ENCODE results near the gene PDAP1. TPM values are rescaled to one million over a fixed set of nuclear protein-coding genes. Genes with fewer than 3 reads are reported as not detected.
A peak's percentile ranks its signal among the peaks of the same experiment; 100 is the strongest.

The PDAP1 gene
- total and polyA plus RNA-seq, 9 of the 15 experiments (the other 6 are each of a cell fraction or from before 2014, with no cell fraction given) = 10.2 to 315 (median 129) TPM

DNA sequence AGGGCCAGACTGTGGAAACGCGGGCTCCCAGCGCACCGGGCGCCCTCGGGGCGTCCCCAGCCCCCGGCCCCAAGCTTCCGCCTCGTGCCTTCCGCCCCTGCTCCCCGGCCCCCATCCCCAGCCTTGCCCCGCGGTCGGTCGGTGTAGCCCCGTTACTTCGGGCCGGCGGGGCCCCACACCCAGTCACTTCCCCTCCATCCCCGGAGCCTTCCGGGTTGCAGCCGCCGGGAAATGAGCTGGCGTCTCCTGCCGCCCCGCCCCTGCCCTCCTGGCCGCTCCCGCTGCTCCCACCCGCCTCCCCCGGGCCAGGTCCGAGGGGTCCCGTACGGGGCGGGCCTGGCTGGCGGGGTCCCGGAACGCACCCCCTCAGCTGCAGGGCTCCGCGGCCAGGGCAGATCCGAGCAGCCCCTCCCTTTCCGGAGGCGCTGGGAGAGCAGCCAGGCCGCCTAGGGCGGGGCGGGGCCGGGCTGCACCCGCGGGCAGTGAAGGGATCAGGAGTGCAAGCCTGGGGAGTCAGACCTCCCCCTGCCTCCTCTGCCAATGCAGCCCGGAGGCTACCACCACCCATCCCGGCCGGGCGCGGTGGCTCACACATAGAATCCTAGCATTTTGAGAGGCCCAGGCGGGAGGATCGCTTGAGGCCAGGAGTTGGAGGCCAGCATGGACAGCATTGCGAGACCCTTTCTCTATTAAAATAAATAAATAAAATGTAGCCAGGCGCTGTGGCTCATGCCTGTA lies 33.2 kb downstream of the PDAP1 start (continued):
- TF ChIP-seq, protein P1, sequence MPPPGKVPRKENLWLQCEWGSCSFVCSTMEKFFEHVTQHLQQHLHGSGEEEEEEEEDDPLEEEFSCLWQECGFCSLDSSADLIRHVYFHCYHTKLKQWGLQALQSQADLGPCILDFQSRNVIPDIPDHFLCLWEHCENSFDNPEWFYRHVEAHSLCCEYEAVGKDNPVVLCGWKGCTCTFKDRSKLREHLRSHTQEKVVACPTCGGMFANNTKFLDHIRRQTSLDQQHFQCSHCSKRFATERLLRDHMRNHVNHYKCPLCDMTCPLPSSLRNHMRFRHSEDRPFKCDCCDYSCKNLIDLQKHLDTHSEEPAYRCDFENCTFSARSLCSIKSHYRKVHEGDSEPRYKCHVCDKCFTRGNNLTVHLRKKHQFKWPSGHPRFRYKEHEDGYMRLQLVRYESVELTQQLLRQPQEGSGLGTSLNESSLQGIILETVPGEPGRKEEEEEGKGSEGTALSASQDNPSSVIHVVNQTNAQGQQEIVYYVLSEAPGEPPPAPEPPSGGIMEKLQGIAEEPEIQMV (tag; conservative IDR thresholded peaks at IDR 0.05; ENCODE audit: low read depth) = no peak
- no peak for TF ChIP-seq ZNF311 (CRISPR knock-in tag; IDR thresholded peaks at IDR 0.05)
- TF ChIP-seq ZFPM2 (CRISPR knock-in tag; IDR thresholded peaks at IDR 0.05) = peak; percentile 58; the same call in 1 of the 2 replicates
- TF ChIP-seq, protein P2, sequence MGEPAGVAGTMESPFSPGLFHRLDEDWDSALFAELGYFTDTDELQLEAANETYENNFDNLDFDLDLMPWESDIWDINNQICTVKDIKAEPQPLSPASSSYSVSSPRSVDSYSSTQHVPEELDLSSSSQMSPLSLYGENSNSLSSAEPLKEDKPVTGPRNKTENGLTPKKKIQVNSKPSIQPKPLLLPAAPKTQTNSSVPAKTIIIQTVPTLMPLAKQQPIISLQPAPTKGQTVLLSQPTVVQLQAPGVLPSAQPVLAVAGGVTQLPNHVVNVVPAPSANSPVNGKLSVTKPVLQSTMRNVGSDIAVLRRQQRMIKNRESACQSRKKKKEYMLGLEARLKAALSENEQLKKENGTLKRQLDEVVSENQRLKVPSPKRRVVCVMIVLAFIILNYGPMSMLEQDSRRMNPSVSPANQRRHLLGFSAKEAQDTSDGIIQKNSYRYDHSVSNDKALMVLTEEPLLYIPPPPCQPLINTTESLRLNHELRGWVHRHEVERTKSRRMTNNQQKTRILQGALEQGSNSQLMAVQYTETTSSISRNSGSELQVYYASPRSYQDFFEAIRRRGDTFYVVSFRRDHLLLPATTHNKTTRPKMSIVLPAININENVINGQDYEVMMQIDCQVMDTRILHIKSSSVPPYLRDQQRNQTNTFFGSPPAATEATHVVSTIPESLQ (CRISPR knock-in tag; IDR thresholded peaks at IDR 0.05) = no peak
- no peak for TF ChIP-seq CC2D1A (IDR thresholded peaks at IDR 0.05)
- TF ChIP-seq ZNF3 (CRISPR knock-in tag; IDR thresholded peaks at IDR 0.05) = no peak
- TF ChIP-seq ZZZ3 (IDR thresholded peaks at IDR 0.05) = no peak
- TF ChIP-seq, protein P3, sequence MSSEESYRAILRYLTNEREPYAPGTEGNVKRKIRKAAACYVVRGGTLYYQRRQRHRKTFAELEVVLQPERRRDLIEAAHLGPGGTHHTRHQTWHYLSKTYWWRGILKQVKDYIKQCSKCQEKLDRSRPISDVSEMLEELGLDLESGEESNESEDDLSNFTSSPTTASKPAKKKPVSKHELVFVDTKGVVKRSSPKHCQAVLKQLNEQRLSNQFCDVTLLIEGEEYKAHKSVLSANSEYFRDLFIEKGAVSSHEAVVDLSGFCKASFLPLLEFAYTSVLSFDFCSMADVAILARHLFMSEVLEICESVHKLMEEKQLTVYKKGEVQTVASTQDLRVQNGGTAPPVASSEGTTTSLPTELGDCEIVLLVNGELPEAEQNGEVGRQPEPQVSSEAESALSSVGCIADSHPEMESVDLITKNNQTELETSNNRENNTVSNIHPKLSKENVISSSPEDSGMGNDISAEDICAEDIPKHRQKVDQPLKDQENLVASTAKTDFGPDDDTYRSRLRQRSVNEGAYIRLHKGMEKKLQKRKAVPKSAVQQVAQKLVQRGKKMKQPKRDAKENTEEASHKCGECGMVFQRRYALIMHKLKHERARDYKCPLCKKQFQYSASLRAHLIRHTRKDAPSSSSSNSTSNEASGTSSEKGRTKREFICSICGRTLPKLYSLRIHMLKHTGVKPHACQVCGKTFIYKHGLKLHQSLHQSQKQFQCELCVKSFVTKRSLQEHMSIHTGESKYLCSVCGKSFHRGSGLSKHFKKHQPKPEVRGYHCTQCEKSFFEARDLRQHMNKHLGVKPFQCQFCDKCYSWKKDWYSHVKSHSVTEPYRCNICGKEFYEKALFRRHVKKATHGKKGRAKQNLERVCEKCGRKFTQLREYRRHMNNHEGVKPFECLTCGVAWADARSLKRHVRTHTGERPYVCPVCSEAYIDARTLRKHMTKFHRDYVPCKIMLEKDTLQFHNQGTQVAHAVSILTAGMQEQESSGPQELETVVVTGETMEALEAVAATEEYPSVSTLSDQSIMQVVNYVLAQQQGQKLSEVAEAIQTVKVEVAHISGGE (CRISPR knock-in tag; IDR thresholded peaks at IDR 0.05) = no peak; a peak in 1 of 6 replicates
- no peak for TF ChIP-seq ZNF197 (CRISPR knock-in tag; IDR thresholded peaks at IDR 0.05; ENCODE audit: low read depth)
- TF ChIP-seq SAP30 (IDR thresholded peaks at IDR 0.05; ENCODE audit: borderline replicate concordance, insufficient read depth, low read depth, low read length, poor library complexity, severe bottlenecking) = no peak
- TF ChIP-seq, protein P4, sequence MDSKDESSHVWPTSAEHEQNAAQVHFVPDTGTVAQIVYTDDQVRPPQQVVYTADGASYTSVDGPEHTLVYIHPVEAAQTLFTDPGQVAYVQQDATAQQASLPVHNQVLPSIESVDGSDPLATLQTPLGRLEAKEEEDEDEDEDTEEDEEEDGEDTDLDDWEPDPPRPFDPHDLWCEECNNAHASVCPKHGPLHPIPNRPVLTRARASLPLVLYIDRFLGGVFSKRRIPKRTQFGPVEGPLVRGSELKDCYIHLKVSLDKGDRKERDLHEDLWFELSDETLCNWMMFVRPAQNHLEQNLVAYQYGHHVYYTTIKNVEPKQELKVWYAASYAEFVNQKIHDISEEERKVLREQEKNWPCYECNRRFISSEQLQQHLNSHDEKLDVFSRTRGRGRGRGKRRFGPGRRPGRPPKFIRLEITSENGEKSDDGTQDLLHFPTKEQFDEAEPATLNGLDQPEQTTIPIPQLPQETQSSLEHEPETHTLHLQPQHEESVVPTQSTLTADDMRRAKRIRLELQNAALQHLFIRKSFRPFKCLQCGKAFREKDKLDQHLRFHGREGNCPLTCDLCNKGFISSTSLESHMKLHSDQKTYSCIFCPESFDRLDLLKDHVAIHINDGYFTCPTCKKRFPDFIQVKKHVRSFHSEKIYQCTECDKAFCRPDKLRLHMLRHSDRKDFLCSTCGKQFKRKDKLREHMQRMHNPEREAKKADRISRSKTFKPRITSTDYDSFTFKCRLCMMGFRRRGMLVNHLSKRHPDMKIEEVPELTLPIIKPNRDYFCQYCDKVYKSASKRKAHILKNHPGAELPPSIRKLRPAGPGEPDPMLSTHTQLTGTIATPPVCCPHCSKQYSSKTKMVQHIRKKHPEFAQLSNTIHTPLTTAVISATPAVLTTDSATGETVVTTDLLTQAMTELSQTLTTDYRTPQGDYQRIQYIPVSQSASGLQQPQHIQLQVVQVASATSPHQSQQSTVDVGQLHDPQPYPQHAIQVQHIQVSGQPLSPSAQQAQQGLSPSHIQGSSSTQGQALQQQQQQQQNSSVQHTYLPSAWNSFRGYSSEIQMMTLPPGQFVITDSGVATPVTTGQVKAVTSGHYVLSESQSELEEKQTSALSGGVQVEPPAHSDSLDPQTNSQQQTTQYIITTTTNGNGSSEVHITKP (IDR thresholded peaks at IDR 0.05; ENCODE audit: partially characterized antibody) = no peak
- no peak for TF ChIP-seq ZNF282 (CRISPR knock-in tag; IDR thresholded peaks at IDR 0.05)
- TF ChIP-seq ZNF134 (CRISPR knock-in tag; conservative IDR thresholded peaks at IDR 0.05) = no peak
- TF ChIP-seq FOXA1 (IDR thresholded peaks at IDR 0.05; ENCODE audit: borderline replicate concordance) = no peak
- TF ChIP-seq NFE2 (IDR thresholded peaks at IDR 0.05; ENCODE audit: low read depth) = no peak
- TF ChIP-seq GTF2E2 (tag; IDR thresholded peaks at IDR 0.05) = 0 out of 2 replicates have a peak, but pooled peaks have one; percentile 14
- TF ChIP-seq GTF2F1 (IDR thresholded peaks at IDR 0.05; ENCODE audit: low read depth, low read length) = no peak

Data from K562 (cell line).